OCI-LY3 (cell line): Measurements from ENCODE around the gene BRF1.

Source experiments
- EZH2phosphoT487 ChIP-seq: fragments of 200-600 bp; shearing (Covaris generic); IDR thresholded peaks from 2 replicates; pipeline ENCODE4 v1.6.1; 2018; ENCODE audit warnings: antibody characterized with exemption, mixed run types, low read depth
- TF ChIP-seq, protein P1 (sequence below): fragments of 200-600, 300-600 bp; sonication (generic); IDR thresholded peaks from 2 replicates; pipeline ENCODE4 v1.5.1; 2014; ENCODE audit warnings: antibody characterized with exemption, low read length, low read depth

GRCh38 chr14:105163040-105163742 lies 137.6 kb downstream of the BRF1 start:
- TF ChIP-seq, protein P1, sequence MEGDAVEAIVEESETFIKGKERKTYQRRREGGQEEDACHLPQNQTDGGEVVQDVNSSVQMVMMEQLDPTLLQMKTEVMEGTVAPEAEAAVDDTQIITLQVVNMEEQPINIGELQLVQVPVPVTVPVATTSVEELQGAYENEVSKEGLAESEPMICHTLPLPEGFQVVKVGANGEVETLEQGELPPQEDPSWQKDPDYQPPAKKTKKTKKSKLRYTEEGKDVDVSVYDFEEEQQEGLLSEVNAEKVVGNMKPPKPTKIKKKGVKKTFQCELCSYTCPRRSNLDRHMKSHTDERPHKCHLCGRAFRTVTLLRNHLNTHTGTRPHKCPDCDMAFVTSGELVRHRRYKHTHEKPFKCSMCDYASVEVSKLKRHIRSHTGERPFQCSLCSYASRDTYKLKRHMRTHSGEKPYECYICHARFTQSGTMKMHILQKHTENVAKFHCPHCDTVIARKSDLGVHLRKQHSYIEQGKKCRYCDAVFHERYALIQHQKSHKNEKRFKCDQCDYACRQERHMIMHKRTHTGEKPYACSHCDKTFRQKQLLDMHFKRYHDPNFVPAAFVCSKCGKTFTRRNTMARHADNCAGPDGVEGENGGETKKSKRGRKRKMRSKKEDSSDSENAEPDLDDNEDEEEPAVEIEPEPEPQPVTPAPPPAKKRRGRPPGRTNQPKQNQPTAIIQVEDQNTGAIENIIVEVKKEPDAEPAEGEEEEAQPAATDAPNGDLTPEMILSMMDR = no peak
- no peak for TF ChIP-seq EZH2phosphoT487
